K562 (cell line): Measurements from ENCODE around the gene NEURL1. TPM values are rescaled to one million over a fixed set of nuclear protein-coding genes. Genes with fewer than 3 reads are reported as not detected.

ENCODE experiments used
- ARID1B ChIP-seq: fragments of 450-650 bp; IDR thresholded peaks from 2 replicates; pipeline ENCODE4 v1.6.1; 2016; ENCODE audit warnings: antibody characterized with exemption, mild to moderate bottlenecking, inconsistent platforms
- ARNT ChIP-seq, 2 experiments: fragments of 450-650 bp; IDR thresholded peaks; 2 replicates each; pipeline ENCODE4 v1.6.1; 2016; ENCODE audit warnings: mild to moderate bottlenecking in 1 of 2
- CGGBP1 ChIP-seq: fragments of 250-450 bp; sonication (Bioruptor Pico); IDR thresholded peaks from 2 replicates; pipeline ENCODE4 v1.9.0; 2021; ENCODE audit warnings: mild to moderate bottlenecking
- ELK3 ChIP-seq: fragments of 450-650 bp; formaldehyde crosslinking; IDR thresholded peaks from 2 replicates; pipeline ENCODE4 v1.4.0; 2020; ENCODE audit warnings: mild to moderate bottlenecking
- ETV5 ChIP-seq: sonication (generic); formaldehyde crosslinking; IDR thresholded peaks from 2 replicates; pipeline ENCODE4 v1.4.0; 2020; ENCODE audit warnings: low read depth, mild to moderate bottlenecking, missing genetic modification reagents
- FOSL1 ChIP-seq: fragments of 200-800 bp; sonication (Bioruptor generic); conservative IDR thresholded peaks from 2 replicates; pipeline ENCODE4 v1.6.1; 2016; ENCODE audit warnings: missing genetic modification characterization, missing compliant biosample characterization
- HEY1 ChIP-seq: fragments of 250-450 bp; sonication (Bioruptor Pico); IDR thresholded peaks from 2 replicates; pipeline ENCODE4 v1.5.0; 2020; ENCODE audit warnings: mild to moderate bottlenecking, moderate library complexity, borderline replicate concordance
- HNRNPUL1 ChIP-seq: fragments of 200-400 bp; formaldehyde crosslinking; IDR thresholded peaks from 2 replicates; pipeline ENCODE4 v1.6.1; 2017; ENCODE audit warnings: low read length
- KAT2B ChIP-seq: IDR thresholded peaks from one replicate; pipeline ENCODE4 v1.6.1; 2012; ENCODE audit warnings: low read depth, mild to moderate bottlenecking, control low read depth, inconsistent platforms, low read length, moderate library complexity
- KDM4B ChIP-seq, 2 experiments: fragments of 450-650 bp in 1 of 2; sonication (generic) in 1 of 2; IDR thresholded peaks; 2 replicates each; pipeline ENCODE4 v1.6.1; 2016 to 2017; ENCODE audit warnings: borderline replicate concordance in 2 of 2, antibody characterized with exemption in 1 of 2, low read depth in 1 of 2, mild to moderate bottlenecking in 1 of 2
- RBM22 ChIP-seq: fragments of 200-400 bp; formaldehyde crosslinking; IDR thresholded peaks from 2 replicates; pipeline ENCODE4 v1.6.1; 2018; ENCODE audit warnings: low read length, low read depth; ENCODE audit not compliant: poor library complexity, severe bottlenecking
- RBM39 ChIP-seq: fragments of 200-400 bp; formaldehyde crosslinking; optimal IDR thresholded peaks from 2 replicates; pipeline ENCODE3; 2018; ENCODE audit warnings: low read depth, low read length
- STAT5B ChIP-seq: fragments of 250-450 bp; sonication (Bioruptor Pico); IDR thresholded peaks from 2 replicates; pipeline ENCODE4 v1.8.0; 2021; ENCODE audit warnings: mild to moderate bottlenecking, inconsistent platforms
- SUPT5H ChIP-seq: fragments of 450-650 bp; IDR thresholded peaks from 2 replicates; pipeline ENCODE4 v1.6.1; 2016
- TSC22D4 ChIP-seq: fragments of 450-650 bp; IDR thresholded peaks from 2 replicates; pipeline ENCODE4 v1.6.1; 2016; ENCODE audit warnings: missing genetic modification characterization, missing biosample characterization, control low read depth
- ZFP91 ChIP-seq: sonication (generic); formaldehyde crosslinking; IDR thresholded peaks from 2 replicates; pipeline ENCODE4 v1.8.0; 2022; ENCODE audit warnings: mild to moderate bottlenecking, missing genetic modification reagents
- ZNF583 ChIP-seq: fragments of 250-450 bp; sonication (Bioruptor Pico); IDR thresholded peaks from 2 replicates; pipeline ENCODE4 v1.4.0; 2020
- polyA plus RNA-seq, 8 experiments: library from polyadenylated mRNA; depleted of rRNA in 4 of 8; stranded (reverse) in 5 of 8; unstranded in 3 of 8; fragments of >200 nt; fragmentation: Nextera tagmentation in 2 of 8; fragmentation: Illumina TruSeq in 1 of 8; extraction: Ambion mirVana in 2 of 8; extraction: Trizol in 1 of 8; gene quantifications; 2 replicates each; pipeline versions ENCODE4 v1.2.1 to v1.2.3, GENCODE V29; 2011 to 2014; ENCODE audit warnings: inconsistent platforms in 1 of 8, missing spikeins in 1 of 8
- total RNA-seq, 7 experiments: library from RNA; depleted of rRNA in 6 of 7; stranded (reverse); fragments of >200 nt in 6 of 7; fragmentation: Illumina TruSeq in 2 of 7; extraction: Trizol in 2 of 7; gene quantifications; 2 replicates each; pipeline versions ENCODE4 v1.2.1 to v1.2.3, GENCODE V29; 2011 to 2021; ENCODE audit warnings: low replicate concordance in 1 of 7
- TF ChIP-seq, protein P1 (sequence below): fragments of 250-450 bp; sonication (Bioruptor Pico); IDR thresholded peaks from 2 replicates; pipeline ENCODE4 v1.4.0; 2020
- TF ChIP-seq, protein P2 (sequence below): sonication (generic); formaldehyde crosslinking; IDR thresholded peaks from 2 replicates; pipeline ENCODE4 v1.8.0; 2022; ENCODE audit warnings: mild to moderate bottlenecking, missing genetic modification reagents

The NEURL1 gene
- total and polyA plus RNA-seq, 9 of the 15 experiments (the other 6 are each of a cell fraction or from before 2014, with no cell fraction given) = 0.01 to 0.45 (median 0.16) TPM; not detected in 5

GRCh38 chr10:103612462-103613365, 119.2 kb downstream of the NEURL1 start (continued):
- TF ChIP-seq, protein P1, sequence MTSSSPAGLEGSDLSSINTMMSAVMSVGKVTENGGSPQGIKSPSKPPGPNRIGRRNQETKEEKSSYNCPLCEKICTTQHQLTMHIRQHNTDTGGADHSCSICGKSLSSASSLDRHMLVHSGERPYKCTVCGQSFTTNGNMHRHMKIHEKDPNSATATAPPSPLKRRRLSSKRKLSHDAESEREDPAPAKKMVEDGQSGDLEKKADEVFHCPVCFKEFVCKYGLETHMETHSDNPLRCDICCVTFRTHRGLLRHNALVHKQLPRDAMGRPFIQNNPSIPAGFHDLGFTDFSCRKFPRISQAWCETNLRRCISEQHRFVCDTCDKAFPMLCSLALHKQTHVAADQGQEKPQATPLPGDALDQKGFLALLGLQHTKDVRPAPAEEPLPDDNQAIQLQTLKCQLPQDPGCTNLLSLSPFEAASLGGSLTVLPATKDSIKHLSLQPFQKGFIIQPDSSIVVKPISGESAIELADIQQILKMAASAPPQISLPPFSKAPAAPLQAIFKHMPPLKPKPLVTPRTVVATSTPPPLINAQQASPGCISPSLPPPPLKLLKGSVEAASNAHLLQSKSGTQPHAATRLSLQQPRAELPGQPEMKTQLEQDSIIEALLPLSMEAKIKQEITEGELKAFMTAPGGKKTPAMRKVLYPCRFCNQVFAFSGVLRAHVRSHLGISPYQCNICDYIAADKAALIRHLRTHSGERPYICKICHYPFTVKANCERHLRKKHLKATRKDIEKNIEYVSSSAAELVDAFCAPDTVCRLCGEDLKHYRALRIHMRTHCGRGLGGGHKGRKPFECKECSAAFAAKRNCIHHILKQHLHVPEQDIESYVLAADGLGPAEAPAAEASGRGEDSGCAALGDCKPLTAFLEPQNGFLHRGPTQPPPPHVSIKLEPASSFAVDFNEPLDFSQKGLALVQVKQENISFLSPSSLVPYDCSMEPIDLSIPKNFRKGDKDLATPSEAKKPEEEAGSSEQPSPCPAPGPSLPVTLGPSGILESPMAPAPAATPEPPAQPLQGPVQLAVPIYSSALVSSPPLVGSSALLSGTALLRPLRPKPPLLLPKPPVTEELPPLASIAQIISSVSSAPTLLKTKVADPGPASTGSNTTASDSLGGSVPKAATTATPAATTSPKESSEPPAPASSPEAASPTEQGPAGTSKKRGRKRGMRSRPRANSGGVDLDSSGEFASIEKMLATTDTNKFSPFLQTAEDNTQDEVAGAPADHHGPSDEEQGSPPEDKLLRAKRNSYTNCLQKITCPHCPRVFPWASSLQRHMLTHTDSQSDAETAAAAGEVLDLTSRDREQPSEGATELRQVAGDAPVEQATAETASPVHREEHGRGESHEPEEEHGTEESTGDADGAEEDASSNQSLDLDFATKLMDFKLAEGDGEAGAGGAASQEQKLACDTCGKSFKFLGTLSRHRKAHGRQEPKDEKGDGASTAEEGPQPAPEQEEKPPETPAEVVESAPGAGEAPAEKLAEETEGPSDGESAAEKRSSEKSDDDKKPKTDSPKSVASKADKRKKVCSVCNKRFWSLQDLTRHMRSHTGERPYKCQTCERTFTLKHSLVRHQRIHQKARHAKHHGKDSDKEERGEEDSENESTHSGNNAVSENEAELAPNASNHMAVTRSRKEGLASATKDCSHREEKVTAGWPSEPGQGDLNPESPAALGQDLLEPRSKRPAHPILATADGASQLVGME (CRISPR knock-in tag) = no peak
- no peak for TF ChIP-seq ETV5 (CRISPR knock-in tag)
- no peak for TF ChIP-seq HEY1 (CRISPR knock-in tag)
- TF ChIP-seq ARNT (IDR thresholded peaks at IDR 0.05) = no peak
- peak; percentile 82 for TF ChIP-seq FOSL1
- TF ChIP-seq ZFP91 = no peak
- no peak for TF ChIP-seq HNRNPUL1
- no peak for TF ChIP-seq KDM4B (IDR thresholded peaks at IDR 0.05; ENCODE audit: borderline replicate concordance in 2 of 2, low read depth in 1 of 2)
- no peak for TF ChIP-seq RBM39
- no peak for TF ChIP-seq KAT2B
- no peak for TF ChIP-seq SUPT5H
- no peak for TF ChIP-seq ZNF583
- peak; percentile 44 for TF ChIP-seq ARID1B
- TF ChIP-seq CGGBP1 = no peak
- TF ChIP-seq ELK3 (CRISPR knock-in tag) = no peak
- no peak for TF ChIP-seq RBM22
- TF ChIP-seq STAT5B (CRISPR knock-in tag) = no peak
- TF ChIP-seq, protein P2, sequence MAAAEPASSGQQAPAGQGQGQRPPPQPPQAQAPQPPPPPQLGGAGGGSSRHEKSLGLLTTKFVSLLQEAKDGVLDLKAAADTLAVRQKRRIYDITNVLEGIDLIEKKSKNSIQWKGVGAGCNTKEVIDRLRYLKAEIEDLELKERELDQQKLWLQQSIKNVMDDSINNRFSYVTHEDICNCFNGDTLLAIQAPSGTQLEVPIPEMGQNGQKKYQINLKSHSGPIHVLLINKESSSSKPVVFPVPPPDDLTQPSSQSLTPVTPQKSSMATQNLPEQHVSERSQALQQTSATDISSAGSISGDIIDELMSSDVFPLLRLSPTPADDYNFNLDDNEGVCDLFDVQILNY = no peak
- no peak for TF ChIP-seq TSC22D4 (tag)
